ENCODE results near the gene PCSK9. TPM values are rescaled to one million over a fixed set of nuclear protein-coding genes. Genes with fewer than 3 reads are reported as not detected.

PCSK9 gene
- total RNA-seq, 1 experiment from 2014 or later = 41.6 TPM

GRCh38 chr1:55033265-55033614 lies 6.1 kb upstream of the PCSK9 start:
- CTCF ChIA-PET = interaction anchor here (1.1 kb wide), 1 partner anchor 11 kb away, joined by 3 read pairs; no protein-coding TSS in a partner anchor
- BruUV-seq (replicated peaks) = no TSS peak
- Mint-ChIP-seq H3K9me3 (ENCODE audit: low read depth, unreplicated experiment) (peaks cover 2% of the 10 kb centered on the region), H3K27ac (ENCODE audit: unreplicated experiment) (no peak overlapping the region), H3K4me1 (ENCODE audit: low read depth, unreplicated experiment) (peaks cover 22% of the 10 kb centered on the region), H3K36me3 (ENCODE audit: insufficient read depth, unreplicated experiment) (peaks cover 6% of the 10 kb centered on the region), H3K27me3 (ENCODE audit: unreplicated experiment) (peaks cover 38% of the 10 kb centered on the region), H3K4me3 (ENCODE audit: low read depth, unreplicated experiment) (no peak overlapping the region)
- DNase-seq = no peak
- intact Hi-C loops (cut with micrococcal nuclease; ENCODE audit: unreplicated experiment) = no loop called here
- TF ChIP-seq CTCF (IDR thresholded peaks at IDR 0.05; ENCODE audit: unreplicated experiment) = no peak

DNA sequence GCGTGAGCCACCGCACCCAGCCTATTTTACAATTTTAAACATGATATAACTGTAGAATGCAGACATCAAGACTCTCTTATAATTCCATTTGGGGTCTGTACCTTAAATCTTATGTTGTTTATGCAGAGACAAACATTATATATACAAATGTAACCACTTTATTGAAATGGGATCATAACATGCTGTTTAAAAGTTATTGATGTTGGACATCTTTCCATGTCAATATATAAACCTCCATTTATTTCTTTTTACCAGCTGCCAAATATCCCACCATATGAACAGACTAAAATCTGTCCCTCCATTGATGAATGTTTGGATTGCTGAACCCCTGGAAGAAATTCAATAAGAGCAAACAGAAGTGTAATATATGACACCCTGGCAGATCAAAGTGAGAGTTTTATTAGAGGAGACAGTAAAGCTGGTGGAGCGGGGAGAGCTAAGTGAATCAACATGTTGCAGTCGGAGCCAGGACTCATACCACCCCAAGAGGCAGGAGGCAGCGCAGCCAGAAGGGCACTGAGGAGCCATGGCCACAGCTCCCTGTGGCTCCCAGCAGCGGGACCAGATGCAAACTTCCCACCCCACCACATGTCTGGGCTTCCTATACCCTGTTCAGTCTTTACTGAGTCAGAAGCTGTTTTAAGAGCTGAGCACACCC lies 4.7 kb upstream of the PCSK9 start:
- BruUV-seq (replicated peaks) = no TSS peak
- peaks cover 33% of the 10 kb centered on the region for H3K4me1 Mint-ChIP-seq (ENCODE audit: low read depth, unreplicated experiment)
- peaks cover 37% of the 10 kb centered on the region for H3K27me3 Mint-ChIP-seq (ENCODE audit: unreplicated experiment)
- TF ChIP-seq CTCF (IDR thresholded peaks at IDR 0.05; ENCODE audit: unreplicated experiment) = no peak
- H3K36me3 Mint-ChIP-seq (ENCODE audit: insufficient read depth, unreplicated experiment) = peaks cover 14% of the 10 kb centered on the region
- H3K4me3 Mint-ChIP-seq (ENCODE audit: low read depth, unreplicated experiment) = no peak overlapping the region
- DNase-seq = no peak
- peaks cover 2% of the 10 kb centered on the region for H3K9me3 Mint-ChIP-seq (ENCODE audit: low read depth, unreplicated experiment)
- CTCF ChIA-PET = interaction anchor here (1.3 kb wide), 1 partner anchor 13 kb away, joined by 7 read pairs; no protein-coding TSS in a partner anchor
- intact Hi-C loops (cut with micrococcal nuclease; ENCODE audit: unreplicated experiment) = no loop called here
- H3K27ac Mint-ChIP-seq (ENCODE audit: unreplicated experiment) = no peak overlapping the region

DNA sequence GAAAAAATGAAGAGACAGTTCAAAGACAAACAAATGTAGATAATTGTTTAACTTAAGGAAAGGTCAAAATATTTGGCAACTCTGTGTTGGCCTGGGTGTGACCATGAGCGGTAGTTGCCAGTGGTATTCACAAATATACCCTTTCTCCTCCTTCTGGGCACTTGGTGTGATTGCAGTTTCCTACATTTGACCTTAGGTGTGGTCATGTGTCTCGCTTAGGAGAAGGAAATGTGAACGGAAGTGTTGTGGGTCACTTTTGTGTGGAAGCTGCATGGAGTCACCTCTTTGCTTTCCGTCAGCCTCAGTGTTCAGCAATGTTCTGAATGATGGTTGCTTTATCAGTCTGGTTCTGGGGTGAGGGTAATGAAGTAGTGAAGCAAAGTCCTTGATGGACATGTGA lies 3.4 kb upstream of the PCSK9 start:
- Mint-ChIP-seq H3K27me3 (ENCODE audit: unreplicated experiment) (peaks cover 24% of the 10 kb centered on the region), H3K9me3 (ENCODE audit: low read depth, unreplicated experiment) (peaks cover 2% of the 10 kb centered on the region), H3K4me3 (ENCODE audit: low read depth, unreplicated experiment) (no peak overlapping the region), H3K27ac (ENCODE audit: unreplicated experiment) (no peak overlapping the region), H3K36me3 (ENCODE audit: insufficient read depth, unreplicated experiment) (peaks cover 27% of the 10 kb centered on the region), H3K4me1 (ENCODE audit: low read depth, unreplicated experiment) (peaks cover 34% of the 10 kb centered on the region)
- peak; percentile 17 for TF ChIP-seq CTCF (IDR thresholded peaks at IDR 0.05; ENCODE audit: unreplicated experiment)
- CTCF ChIA-PET = interaction anchor here (0.6 to 1.3 kb wide), 2 partner anchors 14 to 28 kb away, joined by 3 to 7 read pairs; no protein-coding TSS in a partner anchor
- no TSS peak for BruUV-seq (replicated peaks)
- intact Hi-C loops (cut with micrococcal nuclease; ENCODE audit: unreplicated experiment) = no loop called here
- no peak for DNase-seq

GRCh38 chr1:55037733-55038551 lies 1.4 kb upstream of the PCSK9 start:
- H3K27ac Mint-ChIP-seq (ENCODE audit: unreplicated experiment) = peak overlapping the region; percentile 23
- no peak for DNase-seq
- peaks cover 49% of the 10 kb centered on the region for H3K4me1 Mint-ChIP-seq (ENCODE audit: low read depth, unreplicated experiment)
- BruUV-seq (replicated peaks) = no TSS peak
- no peak for TF ChIP-seq CTCF (IDR thresholded peaks at IDR 0.05; ENCODE audit: unreplicated experiment)
- CTCF ChIA-PET = interaction anchor here (1.0 to 1.3 kb wide), 2 partner anchors 16 to 93 kb away, joined by 3 to 6 read pairs; no protein-coding TSS in a partner anchor
- intact Hi-C loops (cut with micrococcal nuclease; ENCODE audit: unreplicated experiment) = no loop called here
- H3K4me3 Mint-ChIP-seq (ENCODE audit: low read depth, unreplicated experiment) = no peak overlapping the region
- peaks cover 11% of the 10 kb centered on the region for H3K27me3 Mint-ChIP-seq (ENCODE audit: unreplicated experiment)
- H3K36me3 Mint-ChIP-seq (ENCODE audit: insufficient read depth, unreplicated experiment) = peaks cover 36% of the 10 kb centered on the region
- no peaks in the 10 kb centered on the region for H3K9me3 Mint-ChIP-seq (ENCODE audit: low read depth, unreplicated experiment)
